ENCODE results near the gene PRLH.
"Not testable (repeated sequence)": the region's sequence is repeated elsewhere in the genome, so short reads cannot be mapped to it uniquely, and the experiment has no call there.

PRLH gene

GRCh38 chr2:237593596-237594320 is 27.4 kb downstream of the PRLH start:
- no peak for TF ChIP-seq CTCF (IDR thresholded peaks at IDR 0.05; ENCODE audit: low read depth, low read length)
- no peak for TF ChIP-seq MAX (IDR thresholded peaks at IDR 0.05; ENCODE audit: low read depth, low read length)
- no peak for TF ChIP-seq POLR2A (IDR thresholded peaks at IDR 0.05; ENCODE audit: extremely low read depth, insufficient read length)
- no peak for TF ChIP-seq MYC (IDR thresholded peaks at IDR 0.05; ENCODE audit: low read depth, low read length)
- DNase-seq (ENCODE audit: low read depth): no peak
- H3K4me3 ChIP-seq (ENCODE audit: low read depth, low read length): no peak overlapping the region

GRCh38 chr2:237594514-237594871 is 28.1 kb downstream of the PRLH start:
- TF ChIP-seq CTCF (IDR thresholded peaks at IDR 0.05; ENCODE audit: low read depth, low read length): no peak
- TF ChIP-seq POLR2A (IDR thresholded peaks at IDR 0.05; ENCODE audit: extremely low read depth, insufficient read length): no peak
- DNase-seq (ENCODE audit: low read depth): no peak
- H3K4me3 ChIP-seq (ENCODE audit: low read depth, low read length): no peak overlapping the region

GRCh38 chr2:237595829-237596519 is 29.6 kb downstream of the PRLH start:
- not testable (repeated sequence) for H3K4me3 ChIP-seq (ENCODE audit: low read depth, low read length); DNase-seq (ENCODE audit: low read depth)

GRCh38 chr2:237596520-237597195 is 30.3 kb downstream of the PRLH start:
- DNase-seq (ENCODE audit: low read depth): no peak
- TF ChIP-seq POLR2A (IDR thresholded peaks at IDR 0.05; ENCODE audit: extremely low read depth, insufficient read length): no peak
- TF ChIP-seq MYC (IDR thresholded peaks at IDR 0.05; ENCODE audit: low read depth, low read length): no peak
- TF ChIP-seq CTCF (IDR thresholded peaks at IDR 0.05; ENCODE audit: low read depth, low read length): no peak
- no peak for TF ChIP-seq MAX (IDR thresholded peaks at IDR 0.05; ENCODE audit: low read depth, low read length)
- no peak overlapping the region for H3K4me3 ChIP-seq (ENCODE audit: low read depth, low read length)

GRCh38 chr2:237597196-237598145 is 31.1 kb downstream of the PRLH start:
- no peak for DNase-seq (ENCODE audit: low read depth)
- TF ChIP-seq MAX (IDR thresholded peaks at IDR 0.05; ENCODE audit: low read depth, low read length) (no peak), MYC (IDR thresholded peaks at IDR 0.05; ENCODE audit: low read depth, low read length) (no peak), CTCF (IDR thresholded peaks at IDR 0.05; ENCODE audit: low read depth, low read length) (no peak), POLR2A (IDR thresholded peaks at IDR 0.05; ENCODE audit: extremely low read depth, insufficient read length) (no peak)
- H3K4me3 ChIP-seq (ENCODE audit: low read depth, low read length): no peak overlapping the region

Data from NB4 (cell line).